GM21423 (cell line): ENCODE measurements around the gene GATAD1.
"Not testable (repeated sequence)": the region's sequence is repeated elsewhere in the genome, so short reads cannot be mapped to it uniquely, and the experiment has no call there.

Experiments used
- ATAC-seq: cut with Tn5 transposase; IDR thresholded peaks from one replicate; pipeline ENCODE4 v1.9.1; 2021; ENCODE audit warnings: mild to moderate bottlenecking, moderate library complexity; ENCODE audit not compliant: unreplicated experiment

GATAD1 gene

DNA sequence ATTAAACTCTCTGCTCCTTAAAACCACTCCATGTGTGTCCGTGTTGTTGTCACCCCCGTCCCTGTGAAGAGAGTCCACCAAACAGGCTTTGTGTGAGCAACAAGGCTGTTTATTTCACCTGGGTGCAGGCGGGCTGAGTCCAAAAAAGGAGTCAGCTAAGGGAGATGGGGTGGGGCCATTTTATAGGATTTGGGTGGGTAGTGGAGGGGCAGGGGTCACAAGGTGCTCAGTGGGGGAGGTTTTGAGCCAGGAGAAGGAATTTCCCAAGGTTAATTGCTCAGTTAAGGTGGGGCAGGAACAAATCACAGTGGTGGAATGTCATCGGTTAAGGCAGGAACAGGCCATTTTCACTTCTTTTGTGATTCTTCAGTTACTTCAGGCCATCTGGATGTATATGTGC, 31.9 kb downstream of the GATAD1 start:
- not testable (repeated sequence) for ATAC-seq

- not testable (repeated sequence) for ATAC-seq
These were observed 36.3 kb downstream of the GATAD1 start for GRCh38 chr7:92483624-92484023.

- ATAC-seq = not testable (repeated sequence)
These were observed 36.9 kb downstream of the GATAD1 start for GRCh38 chr7:92484226-92484625.

- no peak for ATAC-seq
These were observed 38.1 kb downstream of the GATAD1 start for GRCh38 chr7:92485267-92485892.

- ATAC-seq = no peak
These were observed 38.7 kb downstream of the GATAD1 start for GRCh38 chr7:92485974-92486373.

- no peak for ATAC-seq
These were observed 40.5 kb downstream of the GATAD1 start for GRCh38 chr7:92487804-92488203.

- ATAC-seq = no peak
These were observed 42.4 kb downstream of the GATAD1 start for GRCh38 chr7:92489634-92490033.

- ATAC-seq = no peak
These were observed 49.6 kb downstream of the GATAD1 start for GRCh38 chr7:92496876-92497275.

GRCh38 chr7:92498557-92498956, 51.3 kb downstream of the GATAD1 start:
- no peak for ATAC-seq

DNA sequence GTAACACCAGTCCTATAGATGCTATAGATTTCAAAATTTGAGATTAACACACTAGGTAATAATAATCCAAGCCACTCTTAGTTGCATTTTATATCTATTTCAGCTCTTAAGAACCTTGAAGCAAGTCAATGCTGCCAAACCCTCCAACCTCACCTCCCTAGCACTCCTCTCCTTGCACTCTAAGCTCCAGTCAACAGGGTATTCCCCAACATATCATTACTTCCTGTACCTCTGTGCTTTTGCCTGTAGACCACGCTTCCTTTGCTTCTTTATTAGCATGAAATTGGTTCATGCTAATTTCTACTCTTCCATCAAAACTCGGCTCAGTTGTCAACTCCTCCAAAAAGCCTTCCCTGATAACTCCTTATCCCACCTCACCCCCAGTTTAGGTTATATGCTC, 56.5 kb downstream of the GATAD1 start:
- no peak for ATAC-seq

DNA sequence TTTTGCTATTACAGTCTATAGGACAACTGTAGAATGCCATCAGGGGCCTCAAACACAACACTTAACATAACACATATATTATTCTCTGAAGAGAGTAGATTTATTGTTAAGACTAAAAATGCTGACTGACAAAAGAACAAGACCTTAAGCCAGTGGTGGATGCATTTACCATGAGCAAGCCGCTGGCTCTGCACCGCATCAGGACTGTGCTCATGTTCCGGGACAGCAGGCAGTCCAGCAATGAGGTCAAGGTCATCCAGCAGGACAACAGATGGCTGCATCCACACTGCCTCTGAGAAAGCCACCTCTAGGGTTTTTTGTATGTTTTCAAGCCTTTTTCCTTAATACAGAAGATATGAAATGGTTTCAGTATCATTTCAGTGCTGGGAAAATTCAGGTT, 57.3 kb downstream of the GATAD1 start:
- no peak for ATAC-seq

DNA sequence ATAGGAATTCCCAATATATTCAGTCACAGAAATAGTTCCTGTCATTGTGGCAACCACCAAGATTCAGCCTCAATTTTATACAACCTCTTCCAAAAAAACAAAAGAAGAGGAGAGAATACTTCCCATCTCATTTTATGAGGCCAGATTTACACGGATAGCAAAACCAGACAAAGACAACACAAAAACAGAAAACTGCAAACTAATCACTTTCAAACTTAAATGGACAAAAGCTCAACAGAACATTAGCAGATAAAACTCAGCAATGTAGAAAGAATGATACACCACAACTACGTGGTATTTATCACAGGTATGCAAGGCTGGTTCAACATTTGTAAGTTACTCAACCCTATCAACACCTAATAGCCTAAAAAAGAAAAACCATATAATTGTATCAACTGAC, 59.1 kb downstream of the GATAD1 start:
- ATAC-seq = no peak

GRCh38 chr7:92508946-92509345, 61.7 kb downstream of the GATAD1 start:
- no peak for ATAC-seq
